ENCODE measurements around the gene MLLT6.

DNA sequence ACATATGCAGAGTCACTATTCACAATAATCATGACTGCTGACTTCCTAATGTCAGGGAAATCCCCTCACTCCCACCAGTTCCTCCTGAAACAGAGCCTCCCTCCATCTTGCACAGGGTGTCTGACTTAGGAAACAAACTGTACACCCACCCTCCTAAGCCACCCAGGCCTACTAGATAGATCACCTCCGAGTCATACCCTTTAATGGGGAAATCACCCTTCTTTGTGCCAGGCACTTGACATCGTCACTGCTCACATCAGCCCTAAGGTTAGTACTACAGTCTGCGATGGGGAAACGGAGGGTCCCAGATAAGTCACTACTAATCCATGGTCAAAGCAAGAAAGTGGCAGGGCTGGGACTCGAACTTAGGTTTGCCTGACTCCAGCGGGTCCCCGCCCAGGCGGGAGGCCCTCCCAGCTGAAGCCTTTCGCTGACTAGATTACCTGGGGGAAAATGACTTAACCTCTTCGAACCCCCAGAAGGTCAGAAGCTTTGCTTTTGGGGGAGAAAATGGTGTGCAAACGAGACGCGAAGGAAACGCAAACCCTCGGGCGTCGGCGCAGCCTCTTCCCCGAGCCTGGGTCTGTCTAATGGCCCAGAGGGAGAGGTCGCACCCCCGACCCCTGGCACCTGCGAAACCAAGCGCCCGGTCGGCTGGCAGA lies 3.4 kb upstream of the MLLT6 start:
- TF ChIP-seq, protein P1, sequence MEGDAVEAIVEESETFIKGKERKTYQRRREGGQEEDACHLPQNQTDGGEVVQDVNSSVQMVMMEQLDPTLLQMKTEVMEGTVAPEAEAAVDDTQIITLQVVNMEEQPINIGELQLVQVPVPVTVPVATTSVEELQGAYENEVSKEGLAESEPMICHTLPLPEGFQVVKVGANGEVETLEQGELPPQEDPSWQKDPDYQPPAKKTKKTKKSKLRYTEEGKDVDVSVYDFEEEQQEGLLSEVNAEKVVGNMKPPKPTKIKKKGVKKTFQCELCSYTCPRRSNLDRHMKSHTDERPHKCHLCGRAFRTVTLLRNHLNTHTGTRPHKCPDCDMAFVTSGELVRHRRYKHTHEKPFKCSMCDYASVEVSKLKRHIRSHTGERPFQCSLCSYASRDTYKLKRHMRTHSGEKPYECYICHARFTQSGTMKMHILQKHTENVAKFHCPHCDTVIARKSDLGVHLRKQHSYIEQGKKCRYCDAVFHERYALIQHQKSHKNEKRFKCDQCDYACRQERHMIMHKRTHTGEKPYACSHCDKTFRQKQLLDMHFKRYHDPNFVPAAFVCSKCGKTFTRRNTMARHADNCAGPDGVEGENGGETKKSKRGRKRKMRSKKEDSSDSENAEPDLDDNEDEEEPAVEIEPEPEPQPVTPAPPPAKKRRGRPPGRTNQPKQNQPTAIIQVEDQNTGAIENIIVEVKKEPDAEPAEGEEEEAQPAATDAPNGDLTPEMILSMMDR (IDR thresholded peaks at IDR 0.05 in 4 of 5, conservative IDR thresholded peaks at IDR 0.05 in 1 of 5) = no peak
- TF ChIP-seq POLR2A (IDR thresholded peaks at IDR 0.05) = no peak

Measured in gastrocnemius medialis (tissue), 4 donors.